Measurements from ENCODE around the gene TEDDM1.

DNA sequence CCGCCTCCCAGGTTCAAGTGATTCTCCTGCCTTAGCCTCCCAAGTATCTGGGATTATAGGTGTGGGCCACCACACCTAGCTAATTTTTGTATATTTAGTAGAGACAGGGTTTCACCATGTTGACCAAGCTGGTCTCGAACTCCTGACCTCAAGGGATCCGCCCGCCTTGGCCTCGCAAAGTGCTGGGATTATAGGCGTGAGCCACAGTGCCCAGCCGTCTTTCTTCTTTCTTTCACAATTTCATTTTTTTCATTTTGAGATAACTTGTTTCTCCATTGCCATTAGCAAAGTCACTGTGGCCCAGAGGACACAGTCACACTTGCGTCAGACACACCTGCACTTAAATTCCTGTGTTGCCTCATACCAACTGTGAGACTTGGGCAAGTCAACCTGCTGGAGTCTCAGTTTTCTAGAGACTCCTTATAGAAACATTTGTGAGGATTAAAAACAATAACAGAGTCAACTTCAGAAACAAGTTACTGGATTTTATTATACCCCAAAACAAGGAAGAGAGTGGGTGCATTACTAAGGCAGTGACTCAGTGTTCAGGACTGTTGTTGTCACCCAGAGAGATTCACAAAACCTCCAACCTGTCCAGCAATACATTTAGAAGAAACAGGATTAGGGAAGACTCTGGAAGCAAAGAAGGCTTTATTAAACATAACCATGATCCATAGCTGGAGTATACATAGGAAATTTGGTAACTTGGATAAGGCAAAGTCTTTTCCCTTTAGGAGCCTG lies 2.6 kb downstream of the TEDDM1 start:
- TF ChIP-seq CTCF (IDR thresholded peaks at IDR 0.05) (no peak), POLR2A (IDR thresholded peaks at IDR 0.05) (no peak)

Data from Peyer's patch (tissue), 4 donors.